HG03469 (cell line): ENCODE data around the gene CDH4.

Experiments
- ATAC-seq: cut with Tn5 transposase; IDR thresholded peaks from one replicate; pipeline ENCODE4 v1.9.1; 2021; ENCODE audit warnings: mild to moderate bottlenecking, moderate library complexity, moderate number of reproducible peaks; ENCODE audit not compliant: unreplicated experiment

The CDH4 gene

DNA sequence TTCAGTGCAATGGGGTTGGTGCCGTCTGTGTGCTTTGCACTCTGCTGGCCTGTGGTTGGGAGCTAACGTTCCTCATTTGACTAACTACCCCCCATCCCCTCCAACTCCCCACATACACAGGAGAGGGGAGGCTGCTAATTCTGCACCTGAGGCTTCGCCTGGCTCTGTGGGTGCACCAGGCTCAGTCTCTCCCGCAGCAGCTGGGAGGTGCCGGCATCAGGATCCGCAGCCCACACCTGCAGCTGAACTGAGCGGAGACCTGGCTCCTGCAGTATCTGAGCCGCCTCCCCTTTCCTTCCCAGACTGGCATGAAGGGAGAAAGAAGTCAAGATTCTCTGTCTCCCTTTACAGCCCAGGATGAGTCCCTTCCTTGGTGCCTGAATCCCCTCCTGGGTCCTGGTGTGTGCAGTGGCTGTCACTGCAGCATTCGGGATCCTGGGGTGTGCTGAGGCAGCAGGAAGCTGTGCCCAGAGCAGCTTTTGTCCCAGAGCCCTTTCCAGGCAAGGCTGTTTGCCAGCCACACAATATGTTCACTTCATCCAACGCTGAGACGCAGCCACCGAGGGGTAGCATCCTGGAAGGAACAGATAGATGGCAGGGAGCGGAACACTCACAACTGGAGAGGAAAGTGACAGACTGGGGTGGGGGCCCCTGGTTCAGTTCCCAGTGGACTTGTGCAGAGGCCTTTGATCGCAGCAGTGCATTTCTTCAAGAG, 70.2 kb downstream of the CDH4 start:
- no peak for ATAC-seq

DNA sequence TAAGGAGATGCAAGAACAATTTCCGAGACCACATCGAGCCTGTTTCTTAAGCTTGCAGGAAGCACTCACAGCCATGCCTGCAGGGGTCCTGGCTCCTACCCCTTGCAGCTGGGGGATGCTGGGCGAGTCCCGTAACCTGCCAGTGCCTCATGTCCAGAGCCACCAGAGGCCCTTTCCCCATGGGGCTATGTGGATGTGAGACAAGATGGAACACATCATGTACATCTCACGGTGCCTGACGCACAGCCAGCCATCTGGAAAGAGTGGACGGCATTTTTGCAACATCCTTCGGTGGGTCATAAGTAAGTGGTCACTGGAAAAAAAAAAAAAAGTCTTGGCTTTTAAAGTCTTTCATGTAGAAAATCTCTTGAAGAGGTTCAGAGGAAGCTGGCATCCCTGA, 72.8 kb downstream of the CDH4 start:
- no peak for ATAC-seq

DNA sequence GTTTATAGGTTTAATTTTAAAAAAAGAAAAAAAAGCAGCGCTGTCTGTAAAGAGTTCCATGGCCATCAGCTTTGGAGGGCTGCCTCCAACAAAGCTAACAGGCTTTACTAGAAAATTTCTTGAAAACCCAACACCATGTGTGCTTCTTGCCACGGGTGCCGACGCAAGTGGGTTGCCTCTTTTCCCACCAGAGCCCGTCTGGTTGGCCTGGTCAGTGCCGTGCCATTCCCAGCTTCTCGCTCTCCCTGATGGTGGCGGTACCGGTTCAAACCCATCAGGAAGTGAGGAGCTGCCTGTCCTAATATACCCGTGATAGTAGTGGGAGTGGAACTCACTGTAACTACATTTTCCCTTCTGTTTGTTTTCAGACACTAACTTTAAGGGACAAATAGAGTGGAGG, 73.7 kb downstream of the CDH4 start:
- ATAC-seq = no peak

DNA sequence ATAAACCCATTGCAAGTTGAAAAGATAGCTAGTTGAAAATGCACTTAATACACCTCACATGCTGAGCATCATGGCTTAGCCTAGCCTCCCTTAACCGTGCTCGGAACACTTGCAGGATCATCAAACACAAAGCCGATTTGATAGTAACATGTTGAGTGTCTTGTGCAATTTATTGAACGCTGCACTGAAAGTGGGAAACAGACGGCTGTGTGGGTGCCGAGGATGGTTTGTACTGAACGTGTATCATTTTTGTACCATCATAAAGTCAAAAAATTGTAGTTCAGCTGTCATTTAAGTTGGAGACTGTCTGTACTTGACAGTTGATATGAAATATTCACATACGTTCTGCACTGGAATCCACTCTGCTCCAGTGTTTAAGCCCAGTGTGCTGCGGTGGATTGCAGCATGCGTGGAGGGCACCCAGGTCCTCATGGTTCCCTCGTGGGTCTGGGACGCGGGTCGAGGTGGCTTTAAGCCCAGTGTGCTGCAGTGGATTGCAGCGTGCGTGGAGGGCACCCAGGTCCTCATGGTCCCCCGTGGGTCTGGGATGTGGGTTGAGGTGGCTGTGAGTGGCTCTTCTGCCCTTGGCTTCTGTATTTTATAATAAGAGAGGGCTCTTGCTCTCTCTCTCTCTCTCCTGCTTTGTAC, 77.0 kb downstream of the CDH4 start:
- ATAC-seq = no peak

DNA sequence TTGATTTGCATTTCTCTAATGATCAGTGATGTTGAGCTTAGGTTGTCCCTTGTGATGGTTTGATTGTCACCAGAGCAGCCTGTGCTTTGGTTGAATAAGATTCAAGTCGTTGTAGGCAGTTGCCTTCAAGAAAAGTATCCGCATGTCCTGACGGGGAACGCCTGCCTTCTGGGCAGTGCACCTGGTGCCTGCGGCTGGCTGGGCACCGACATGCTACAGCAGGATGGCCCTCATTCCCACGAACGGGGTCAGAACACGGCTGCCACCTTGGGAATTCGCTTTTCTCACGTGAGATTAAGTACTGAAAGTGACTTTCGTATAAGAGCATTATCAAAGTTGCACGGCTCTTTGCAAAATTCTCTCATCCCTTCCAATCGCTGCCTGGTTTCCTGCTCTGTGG, 78.4 kb downstream of the CDH4 start:
- no peak for ATAC-seq

DNA sequence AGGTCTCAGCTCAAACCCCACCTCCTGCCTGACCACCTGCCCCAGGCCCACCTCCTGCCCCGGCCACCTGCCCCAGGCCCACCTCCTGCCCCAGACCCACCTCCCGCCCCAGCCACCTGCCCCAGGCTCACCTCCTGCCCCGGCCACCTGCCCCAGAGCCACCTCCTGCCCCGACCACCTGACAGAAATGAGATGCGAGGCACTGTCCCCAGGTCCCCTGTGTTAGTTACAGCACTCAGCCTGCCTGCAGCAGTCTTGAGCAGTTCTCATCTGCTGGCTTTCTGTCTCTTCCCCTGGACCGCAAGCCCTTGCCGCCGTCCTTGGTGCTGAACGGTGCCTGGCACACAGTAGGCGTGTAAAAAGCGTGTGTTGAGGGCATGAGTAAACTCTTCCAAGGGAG, 79.5 kb downstream of the CDH4 start:
- no peak for ATAC-seq

DNA sequence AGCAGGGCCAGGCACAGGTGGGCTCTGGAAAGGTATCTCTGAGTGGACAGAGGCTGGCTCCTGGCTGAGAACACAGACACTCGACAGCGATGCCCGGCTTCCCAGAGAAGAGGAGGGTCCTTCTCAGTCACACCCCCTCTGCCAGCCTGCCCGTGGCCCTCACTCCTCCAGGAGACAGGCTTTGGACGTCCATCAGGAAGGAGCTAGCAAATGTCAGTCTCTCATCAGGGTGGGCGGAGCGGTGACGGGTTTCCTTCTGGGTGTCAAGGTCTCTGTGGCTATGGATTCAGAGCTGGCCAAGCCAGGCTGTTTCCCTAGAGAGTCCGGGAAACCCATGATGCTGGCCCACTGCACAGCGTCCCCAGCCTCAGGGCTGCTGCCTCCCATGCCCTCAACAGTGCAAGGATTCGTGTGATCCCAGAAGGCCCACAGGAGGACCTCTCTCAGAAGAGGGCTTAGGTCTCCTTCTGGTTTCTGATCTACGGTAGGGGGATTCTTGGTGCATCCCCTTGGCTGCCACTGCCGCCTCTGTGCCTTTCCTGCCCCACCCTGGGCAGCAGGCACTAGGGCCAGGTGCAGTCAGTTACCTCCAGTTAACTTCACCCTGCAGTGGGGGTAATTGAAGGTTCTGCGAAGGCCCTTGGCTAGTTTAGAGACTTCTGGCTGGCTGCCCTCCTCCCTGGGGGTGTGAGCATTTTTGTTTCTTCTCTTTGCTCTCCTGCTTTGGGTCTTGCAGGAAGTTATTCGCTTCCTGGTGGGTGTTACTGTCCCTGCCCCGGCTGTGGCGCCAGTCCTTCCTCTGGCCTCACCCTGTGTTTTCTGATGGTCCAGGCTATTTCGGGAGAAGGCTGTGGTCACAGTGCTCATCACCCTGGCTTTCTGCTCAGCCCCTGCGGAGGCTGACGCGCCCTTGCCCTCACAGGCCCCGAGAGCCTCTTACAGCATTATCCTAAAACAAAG, 80.2 kb downstream of the CDH4 start:
- no peak for ATAC-seq

DNA sequence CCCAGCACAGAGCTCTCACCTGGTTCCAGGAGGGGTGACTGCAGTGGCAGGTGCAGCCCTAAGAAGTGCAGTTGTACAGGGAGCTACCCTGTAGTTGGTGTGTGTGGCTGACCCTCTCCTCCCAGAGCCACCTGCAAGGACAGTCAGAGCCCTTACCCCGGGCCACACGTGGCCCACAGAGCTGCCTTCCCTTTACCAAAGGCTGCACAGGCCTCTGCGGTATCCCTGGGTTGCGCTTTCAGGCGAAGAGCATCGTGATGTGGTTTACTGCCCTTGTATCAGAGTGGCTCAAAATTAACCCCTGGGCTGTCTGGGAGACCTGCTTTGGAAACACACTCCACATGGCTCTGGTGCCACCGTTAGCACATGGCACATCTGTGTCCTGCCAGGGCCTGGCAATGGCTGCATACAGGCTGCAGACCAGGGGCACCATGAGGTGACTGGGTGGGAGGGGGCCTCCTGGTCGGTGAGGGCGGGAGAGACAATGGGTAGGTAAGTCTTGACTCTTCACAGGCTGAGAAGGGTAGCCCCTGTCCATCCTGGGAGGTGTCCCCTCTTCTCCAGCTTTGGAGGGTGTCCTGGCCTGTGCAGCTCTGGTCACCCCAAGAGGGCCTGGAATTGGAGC, 81.5 kb downstream of the CDH4 start:
- ATAC-seq = no peak

DNA sequence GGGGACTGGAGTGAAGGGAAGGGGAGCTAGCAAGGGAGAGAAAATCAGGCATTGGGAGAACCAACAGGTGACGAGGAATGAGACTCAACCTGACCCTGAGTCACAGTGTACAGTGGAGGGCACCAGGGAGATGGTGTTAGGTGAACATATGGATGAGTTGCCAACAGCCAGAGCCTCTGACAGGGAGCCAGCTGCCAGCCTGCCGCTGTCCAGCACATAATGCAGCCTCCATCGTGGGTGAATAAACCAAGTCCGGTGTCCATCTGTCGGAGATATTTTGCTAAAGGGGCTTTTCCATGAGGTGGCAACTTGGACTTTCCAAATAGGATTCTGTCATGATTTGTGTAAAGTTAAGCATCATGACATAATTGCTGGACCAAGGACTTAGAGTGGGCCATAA, 88.1 kb downstream of the CDH4 start:
- ATAC-seq = no peak

DNA sequence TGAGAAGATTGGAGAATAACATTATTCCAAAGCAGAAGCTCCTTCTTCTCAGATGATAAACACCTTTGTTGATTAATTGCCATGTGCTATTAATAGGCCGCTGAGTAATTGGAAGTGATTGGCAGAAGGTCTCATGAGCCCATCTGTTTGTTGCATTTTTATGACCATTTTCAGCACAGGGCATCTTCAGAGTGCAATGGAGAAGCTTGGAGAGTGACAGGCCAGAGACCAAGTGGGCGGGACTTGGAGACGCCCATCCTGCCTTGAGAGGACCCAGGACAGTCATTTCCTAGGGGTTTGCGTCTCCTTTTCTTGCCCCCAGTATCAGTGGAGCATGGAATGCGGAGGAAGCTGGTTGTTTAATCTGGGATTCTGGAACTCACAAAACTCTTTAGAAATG, 89.5 kb downstream of the CDH4 start:
- no peak for ATAC-seq

DNA sequence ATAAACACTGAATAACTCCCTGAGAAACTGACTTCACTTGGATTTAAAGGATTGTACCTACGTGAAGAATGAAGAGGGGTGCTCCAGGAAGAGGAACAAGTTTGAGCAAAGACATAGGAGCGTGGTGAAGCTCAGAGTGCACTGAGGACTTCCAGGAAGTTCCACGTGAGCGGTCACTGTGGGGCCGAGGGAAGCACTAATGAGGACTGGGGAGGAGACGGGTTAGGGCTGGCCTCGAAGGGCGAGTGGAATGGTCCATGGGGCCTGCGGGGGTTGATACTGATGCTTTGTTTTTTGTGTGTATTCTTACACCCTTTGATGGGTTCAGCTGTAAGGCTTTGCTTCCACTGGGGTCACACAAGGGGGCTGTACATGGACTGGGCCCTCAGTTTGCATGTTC, 91.9 kb downstream of the CDH4 start:
- ATAC-seq = no peak

DNA sequence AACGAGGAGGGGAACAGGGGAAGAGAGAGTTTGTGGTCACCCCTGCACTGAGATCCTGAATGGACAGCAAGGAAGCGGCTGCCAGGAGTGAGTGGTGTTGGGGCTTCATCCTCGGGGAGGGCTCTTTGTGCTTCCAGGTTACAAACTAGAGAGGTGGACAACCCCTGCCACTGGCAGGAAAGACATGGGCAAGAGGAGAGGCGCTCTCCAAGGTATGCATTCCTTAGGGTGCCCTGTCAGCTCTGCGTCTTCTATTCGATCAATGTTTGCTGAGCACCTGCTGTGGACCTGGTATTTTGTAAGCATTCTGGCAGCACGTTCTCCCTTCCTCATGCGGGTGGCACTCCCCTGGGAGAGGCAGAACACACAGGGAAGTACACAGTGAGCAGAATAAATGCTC, 93.6 kb downstream of the CDH4 start:
- ATAC-seq = no peak

DNA sequence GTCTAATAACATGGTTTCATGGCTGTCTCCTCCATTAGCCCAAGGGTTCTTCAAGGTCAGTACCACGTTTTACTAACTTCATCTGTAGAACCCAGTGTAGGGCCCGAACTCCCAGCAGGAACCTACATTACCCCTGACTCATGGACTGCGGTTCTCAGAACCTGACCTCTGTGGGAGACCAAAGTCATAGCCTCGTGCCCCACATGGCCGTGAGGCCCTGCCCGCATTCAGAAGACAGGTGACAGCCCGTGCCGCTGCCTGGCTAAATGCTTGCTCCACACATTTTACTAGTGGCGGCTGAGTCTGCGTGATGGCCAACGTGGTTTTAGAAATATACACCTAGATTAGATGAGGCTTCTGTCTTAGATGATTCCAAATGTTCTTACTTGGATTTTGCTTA, 94.9 kb downstream of the CDH4 start:
- ATAC-seq = no peak

DNA sequence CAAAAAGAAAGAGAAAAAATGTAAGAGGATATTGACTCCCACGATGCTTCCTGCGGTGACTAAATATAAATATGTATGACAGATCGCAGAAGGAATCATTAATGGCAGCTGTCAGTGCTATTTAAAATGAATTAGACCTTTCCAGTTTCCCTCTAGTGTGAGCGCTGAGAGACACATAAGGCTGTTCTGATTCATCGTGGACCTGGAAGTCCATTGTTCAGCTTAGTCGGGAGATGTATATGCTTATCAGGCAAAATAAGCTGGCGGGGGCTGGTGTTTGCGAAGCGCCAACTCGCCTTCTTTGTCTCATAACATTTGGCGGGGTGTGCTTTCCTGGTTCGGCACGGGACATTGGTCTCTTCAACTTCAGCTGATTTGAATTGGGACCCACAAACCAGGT, 95.4 kb downstream of the CDH4 start:
- no peak for ATAC-seq

DNA sequence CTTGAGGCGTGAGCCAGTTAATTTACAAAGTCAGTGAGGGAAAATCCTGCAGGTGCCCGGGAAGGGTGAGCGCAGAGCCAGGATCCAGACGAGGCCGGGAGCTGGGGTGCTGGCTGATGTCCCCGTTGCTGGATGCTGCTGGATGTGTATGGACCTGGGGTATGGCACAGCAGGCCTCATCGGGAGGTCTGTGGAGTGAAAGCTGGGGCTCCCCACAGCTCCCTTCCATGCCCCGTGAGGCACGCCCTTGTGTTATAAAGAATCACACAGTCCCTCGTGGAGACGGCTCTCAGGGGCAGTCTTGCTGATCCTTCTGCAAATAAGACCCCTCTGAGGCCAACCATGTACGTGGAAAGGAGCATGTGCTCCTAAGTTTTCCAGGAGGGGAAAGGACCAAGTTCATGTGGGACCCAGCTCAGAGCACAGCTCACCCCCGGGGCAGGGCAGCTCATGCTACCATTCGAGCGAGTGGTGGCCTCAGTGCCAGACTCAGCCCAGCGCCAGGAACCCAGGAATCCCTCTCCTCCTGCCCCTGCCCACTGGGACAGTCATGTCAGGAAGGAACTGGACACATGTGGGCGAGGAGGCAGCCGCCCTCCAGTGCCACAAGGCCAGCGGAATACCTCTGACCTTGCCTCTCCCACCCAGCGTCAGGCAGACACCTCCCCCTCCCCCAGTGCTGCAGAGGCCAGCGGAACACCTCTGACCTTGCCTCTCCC, 97.5 kb downstream of the CDH4 start:
- no peak for ATAC-seq

DNA sequence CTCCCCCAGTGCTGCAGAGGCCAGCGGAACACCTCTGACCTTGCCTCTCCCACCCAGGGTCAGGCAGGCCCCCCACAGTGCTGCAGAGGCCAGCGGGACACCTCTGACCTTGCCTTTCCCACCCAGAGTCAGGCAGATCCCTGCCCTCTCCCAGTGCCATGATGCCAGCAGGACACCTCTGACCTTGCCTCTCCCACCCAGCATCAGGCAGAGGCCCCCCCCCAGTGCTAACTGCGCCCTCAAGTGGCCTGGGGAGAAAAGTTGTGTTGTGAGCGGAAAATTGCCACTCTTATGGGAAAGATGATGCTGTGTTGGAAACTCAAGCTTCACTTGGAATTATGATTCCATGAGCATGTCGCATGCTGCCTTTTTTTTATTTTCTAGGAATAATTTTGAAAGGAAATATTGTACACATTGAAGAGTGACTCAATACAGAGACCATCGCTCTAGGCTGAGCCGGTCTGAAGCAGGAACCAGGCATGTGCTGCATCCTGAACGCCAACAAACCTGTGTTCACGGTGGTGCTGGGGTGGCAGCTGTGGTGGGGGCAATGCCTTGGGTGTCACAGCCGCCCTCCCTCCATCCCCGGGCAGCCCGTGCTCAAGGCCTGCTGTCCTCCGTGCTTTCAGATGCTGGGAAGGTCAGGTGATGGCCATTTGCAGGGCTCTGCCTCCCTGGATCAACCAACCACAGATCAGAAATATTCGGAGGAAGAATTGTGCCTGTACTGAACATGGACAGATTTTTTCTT, 98.6 kb downstream of the CDH4 start:
- ATAC-seq = no peak

DNA sequence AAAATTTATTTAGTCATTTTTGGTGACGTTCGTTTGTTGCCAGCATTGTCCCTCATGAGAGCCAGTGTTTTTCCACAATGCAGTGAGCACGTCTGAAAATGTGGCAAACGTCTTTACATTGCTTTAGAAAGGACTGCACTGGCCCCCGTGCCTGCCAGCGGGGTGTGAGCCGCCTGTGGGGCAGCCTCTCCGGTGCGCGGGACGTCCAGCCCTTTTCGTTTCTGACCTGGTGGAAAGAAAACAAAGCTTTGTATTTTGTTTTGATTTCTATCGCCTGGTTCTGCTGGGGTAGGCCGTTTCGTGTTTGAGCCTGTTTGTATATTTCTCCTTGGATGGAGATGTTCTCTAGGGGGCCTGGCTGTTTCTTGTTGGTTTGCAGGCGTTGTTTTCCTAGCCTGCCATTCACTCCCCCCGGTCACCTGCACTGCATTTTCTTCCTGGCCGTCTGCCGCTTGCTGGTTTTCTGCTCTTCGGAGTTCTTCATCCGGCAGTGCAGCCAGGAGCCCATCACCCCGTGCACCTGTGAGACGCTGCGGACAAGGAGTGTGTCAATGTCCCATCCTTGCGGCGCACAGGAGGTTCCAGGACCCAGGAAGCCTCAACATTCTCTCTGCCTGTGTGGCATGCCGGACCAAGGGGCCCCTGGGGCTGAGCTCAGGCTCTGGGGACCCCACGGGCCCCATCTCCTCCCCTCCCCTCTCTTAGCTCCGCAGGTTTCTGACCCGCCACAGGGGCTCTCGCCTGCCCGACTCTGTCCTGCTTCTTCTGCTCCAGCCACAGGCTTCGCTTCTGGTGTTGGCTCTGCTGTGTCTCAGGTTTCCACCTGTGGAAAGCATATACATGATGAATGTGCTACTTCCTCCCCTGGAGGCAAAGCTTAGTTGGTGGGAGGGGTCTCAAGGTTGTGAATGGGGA, 100.5 kb downstream of the CDH4 start:
- ATAC-seq = no peak

DNA sequence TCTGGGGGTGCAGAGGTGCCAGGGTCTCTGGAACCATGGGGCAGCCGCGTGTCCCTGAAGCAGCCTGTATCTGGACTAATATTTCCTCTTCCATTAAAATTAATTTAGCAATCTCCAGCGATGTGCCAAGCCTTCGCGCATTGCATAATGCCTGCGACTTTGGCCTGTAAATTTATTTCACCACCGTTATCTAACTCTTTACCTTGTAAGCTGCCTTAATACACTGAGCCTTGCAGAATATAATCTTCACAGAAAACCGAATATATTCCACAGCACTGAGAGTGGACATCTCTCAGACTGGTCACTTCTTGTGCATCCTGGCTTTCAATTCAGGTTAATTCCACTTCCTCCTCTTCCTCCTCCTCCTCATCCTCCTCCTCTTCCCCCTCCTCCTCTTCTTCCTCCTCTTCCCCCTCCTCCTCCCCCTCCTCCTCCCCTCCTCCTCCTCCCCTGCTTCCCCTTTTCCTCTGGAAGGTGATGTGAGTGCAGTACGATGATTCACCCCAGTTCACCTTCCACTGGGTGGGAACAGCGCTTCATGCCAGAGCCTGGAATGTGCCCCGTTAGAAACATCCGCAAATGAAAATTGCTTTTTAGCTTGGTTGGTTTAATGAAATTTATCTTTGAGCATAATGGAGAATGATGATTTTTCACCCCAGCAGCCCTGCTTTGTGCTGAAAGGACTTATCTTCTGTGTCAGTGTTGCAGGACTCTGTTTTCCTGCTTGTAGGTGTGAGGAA, 101.4 kb downstream of the CDH4 start:
- ATAC-seq = no peak
